Type B pancreatic cell (in vitro differentiated cells): ENCODE data around the gene GAB1. TPM values are rescaled to one million over a fixed set of nuclear protein-coding genes. Genes with fewer than 3 reads are reported as not detected.

Source experiments
- DNase-seq: peaks from one replicate; pipeline ENCODE4 v3.0.0; 2021; ENCODE audit warnings: mixed read lengths; ENCODE audit not compliant: unreplicated experiment; ENCODE audit errors: extremely low spot score
- H3K27ac Mint-ChIP-seq: 2 replicates; pipeline ENCODE4 v1.8.0; 2021; ENCODE audit warnings: mild to moderate bottlenecking, mixed read lengths
- H3K27me3 Mint-ChIP-seq: 2 replicates; pipeline ENCODE4 v1.8.0; 2021; ENCODE audit warnings: mixed read lengths
- H3K36me3 Mint-ChIP-seq: 2 replicates; pipeline ENCODE4 v1.8.0; 2021; ENCODE audit warnings: mixed read lengths
- H3K4me1 Mint-ChIP-seq: one replicate; pipeline ENCODE4 v1.8.0; 2021; ENCODE audit warnings: mixed read lengths; ENCODE audit not compliant: unreplicated experiment
- H3K4me3 Mint-ChIP-seq: 2 replicates; pipeline ENCODE4 v1.8.0; 2021; ENCODE audit warnings: mild to moderate bottlenecking, mixed read lengths
- H3K9me3 Mint-ChIP-seq: 2 replicates; pipeline ENCODE4 v1.8.0; 2021; ENCODE audit warnings: mixed read lengths
- CTCF ChIP-seq: fragments of 200-600 bp; sonication (generic); conservative IDR thresholded peaks from 2 replicates; pipeline ENCODE4 v1.5.0; 2021; ENCODE audit warnings: antibody characterized with exemption, mild to moderate bottlenecking
- total RNA-seq: library from RNA; stranded (reverse); gene quantifications from 2 replicates; pipeline ENCODE4 v1.2.1, GENCODE V29; 2021; ENCODE audit warnings: low replicate concordance

The GAB1 gene
- total RNA-seq, 1 donor from 2014 or later, result 27.0 TPM

GRCh38 chr4:143431526-143432257, 95.0 kb downstream of the GAB1 start:
- Mint-ChIP-seq H3K27me3 (no peaks in the 10 kb centered on the region), H3K4me3 (no peak overlapping the region), H3K27ac (no peak overlapping the region), H3K4me1 (no peaks in the 10 kb centered on the region), H3K36me3 (peaks cover 33% of the 10 kb centered on the region), H3K9me3 (no peaks in the 10 kb centered on the region)
- TF ChIP-seq CTCF, result no peak
- DNase-seq, result no peak

GRCh38 chr4:143432258-143432591, 95.5 kb downstream of the GAB1 start:
- no peak overlapping the region for H3K27ac Mint-ChIP-seq
- DNase-seq, result no peak
- H3K9me3 Mint-ChIP-seq, result no peaks in the 10 kb centered on the region
- H3K36me3 Mint-ChIP-seq, result peaks cover 35% of the 10 kb centered on the region
- H3K27me3 Mint-ChIP-seq, result no peaks in the 10 kb centered on the region
- no peak for TF ChIP-seq CTCF
- H3K4me3 Mint-ChIP-seq, result no peak overlapping the region
- no peaks in the 10 kb centered on the region for H3K4me1 Mint-ChIP-seq

GRCh38 chr4:143433231-143433630, 96.6 kb downstream of the GAB1 start:
- Mint-ChIP-seq H3K27me3 (no peaks in the 10 kb centered on the region), H3K36me3 (peaks cover 38% of the 10 kb centered on the region), H3K4me1 (no peaks in the 10 kb centered on the region), H3K4me3 (no peak overlapping the region), H3K9me3 (no peaks in the 10 kb centered on the region), H3K27ac (no peak overlapping the region)
- DNase-seq, result no peak
- no peak for TF ChIP-seq CTCF

- Mint-ChIP-seq H3K27ac (no peak overlapping the region), H3K36me3 (peaks cover 41% of the 10 kb centered on the region), H3K4me3 (no peak overlapping the region), H3K9me3 (no peaks in the 10 kb centered on the region), H3K4me1 (no peaks in the 10 kb centered on the region), H3K27me3 (no peaks in the 10 kb centered on the region)
- DNase-seq, result no peak
- TF ChIP-seq CTCF, result no peak
Measured at GRCh38 chr4:143435955-143436354, 99.3 kb downstream of the GAB1 start.

GRCh38 chr4:143437476-143437875, 100.8 kb downstream of the GAB1 start:
- H3K4me1 Mint-ChIP-seq, result peaks cover 4% of the 10 kb centered on the region
- H3K9me3 Mint-ChIP-seq, result no peaks in the 10 kb centered on the region
- H3K36me3 Mint-ChIP-seq, result peaks cover 33% of the 10 kb centered on the region
- TF ChIP-seq CTCF, result no peak
- H3K27ac Mint-ChIP-seq, result no peak overlapping the region
- DNase-seq, result no peak
- no peak overlapping the region for H3K4me3 Mint-ChIP-seq
- H3K27me3 Mint-ChIP-seq, result no peaks in the 10 kb centered on the region
